Dedifferentiated amniotic fluid mesenchymal stem cell (primary cell): ENCODE data around the gene MRM2.

Experiments
- DNase-seq: peaks from one replicate; pipeline ENCODE4 v3.0.0-alpha.2; 2016; ENCODE audit errors: extremely low spot score

MRM2 gene

GRCh38 chr7:2266911-2267310 is 24.9 kb upstream of the MRM2 start:
- DNase-seq = no peak

DNA sequence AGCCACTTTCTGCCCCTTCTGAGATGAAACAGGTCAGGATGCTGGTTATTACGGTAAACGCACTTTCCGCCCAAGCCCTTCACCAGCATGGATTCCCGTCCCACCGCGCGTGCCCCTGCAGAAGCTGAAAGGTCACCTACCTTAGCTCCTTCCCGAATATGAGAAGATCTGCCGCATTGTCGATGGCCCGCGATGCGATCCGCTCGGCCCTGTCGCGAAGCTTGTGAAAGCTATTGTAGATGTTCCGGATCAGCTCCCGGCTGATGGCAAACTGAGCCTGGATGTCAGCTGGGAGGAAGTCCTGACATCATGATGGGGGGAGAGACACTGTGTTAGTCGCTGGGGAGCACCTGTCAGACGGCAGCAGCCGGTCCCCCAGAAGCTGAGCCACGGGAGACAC is 22.2 kb upstream of the MRM2 start:
- DNase-seq = no peak

- no peak for DNase-seq
These were observed 21.2 kb upstream of the MRM2 start for GRCh38 chr7:2263176-2263575.

DNA sequence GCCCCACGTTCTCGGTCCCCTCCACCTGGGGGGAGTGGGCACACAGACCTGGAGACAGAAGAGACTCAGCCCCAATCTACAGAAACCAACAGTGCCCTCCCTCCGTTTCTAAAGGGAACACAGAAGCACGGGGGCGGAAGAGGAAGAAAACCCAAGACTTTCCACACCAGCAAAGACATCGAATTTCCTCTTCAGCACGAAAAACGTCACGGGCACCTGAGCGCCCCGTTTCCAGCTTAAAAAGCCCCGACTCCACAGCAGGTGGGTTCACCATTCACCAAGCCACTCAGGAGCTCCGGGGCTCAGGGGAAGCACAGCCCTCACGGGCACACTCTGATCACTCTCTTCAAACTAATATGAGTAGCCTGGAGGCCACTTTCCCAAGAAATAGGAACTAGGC is 19.6 kb upstream of the MRM2 start:
- no peak for DNase-seq

DNA sequence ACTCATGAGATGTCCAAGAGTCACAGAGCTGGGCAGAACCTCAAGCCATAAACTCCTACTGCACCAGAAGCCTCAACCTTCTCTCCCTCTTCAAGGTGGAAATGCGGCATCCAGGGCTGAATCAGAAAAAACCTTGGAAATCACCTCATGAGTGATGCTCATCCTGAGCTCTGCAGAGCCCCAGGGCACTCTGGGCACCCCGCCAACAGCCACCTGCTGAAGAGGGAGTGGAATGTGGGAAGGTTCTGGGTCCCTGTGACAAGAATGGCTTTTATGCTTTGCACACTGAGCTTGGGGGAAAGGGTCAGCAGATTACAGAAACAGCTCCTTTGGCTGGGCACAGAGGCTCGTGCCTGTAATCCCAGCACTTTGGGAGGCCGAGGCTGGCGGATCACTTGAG is 18.8 kb upstream of the MRM2 start:
- no peak for DNase-seq

- DNase-seq = no peak
These were observed 17.5 kb upstream of the MRM2 start for GRCh38 chr7:2259480-2259879.

- no peak for DNase-seq
These were observed 16.8 kb upstream of the MRM2 start for GRCh38 chr7:2258661-2259365.

DNA sequence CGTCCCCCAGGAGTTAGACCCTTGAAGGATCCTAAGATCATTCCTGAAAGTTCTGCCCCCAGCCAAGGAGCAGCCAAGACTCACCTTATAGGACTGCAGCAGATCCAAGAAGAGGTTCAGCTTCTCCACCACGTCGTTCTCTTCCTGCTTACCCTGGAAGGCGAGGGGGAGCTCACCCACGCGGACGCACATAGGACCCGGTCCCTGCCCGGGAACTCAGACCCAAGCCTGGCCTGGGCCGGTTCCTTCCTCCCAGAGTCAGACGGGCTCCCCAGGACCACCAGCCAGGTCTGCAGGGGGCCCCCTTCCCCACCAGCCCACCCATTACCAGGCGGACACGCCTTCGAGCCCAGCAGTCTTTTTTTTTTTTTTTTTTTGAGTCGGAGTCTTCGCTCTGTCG is 15.6 kb upstream of the MRM2 start:
- no peak for DNase-seq

- DNase-seq = no peak
These were observed 15.1 kb upstream of the MRM2 start for GRCh38 chr7:2257046-2257551.

DNA sequence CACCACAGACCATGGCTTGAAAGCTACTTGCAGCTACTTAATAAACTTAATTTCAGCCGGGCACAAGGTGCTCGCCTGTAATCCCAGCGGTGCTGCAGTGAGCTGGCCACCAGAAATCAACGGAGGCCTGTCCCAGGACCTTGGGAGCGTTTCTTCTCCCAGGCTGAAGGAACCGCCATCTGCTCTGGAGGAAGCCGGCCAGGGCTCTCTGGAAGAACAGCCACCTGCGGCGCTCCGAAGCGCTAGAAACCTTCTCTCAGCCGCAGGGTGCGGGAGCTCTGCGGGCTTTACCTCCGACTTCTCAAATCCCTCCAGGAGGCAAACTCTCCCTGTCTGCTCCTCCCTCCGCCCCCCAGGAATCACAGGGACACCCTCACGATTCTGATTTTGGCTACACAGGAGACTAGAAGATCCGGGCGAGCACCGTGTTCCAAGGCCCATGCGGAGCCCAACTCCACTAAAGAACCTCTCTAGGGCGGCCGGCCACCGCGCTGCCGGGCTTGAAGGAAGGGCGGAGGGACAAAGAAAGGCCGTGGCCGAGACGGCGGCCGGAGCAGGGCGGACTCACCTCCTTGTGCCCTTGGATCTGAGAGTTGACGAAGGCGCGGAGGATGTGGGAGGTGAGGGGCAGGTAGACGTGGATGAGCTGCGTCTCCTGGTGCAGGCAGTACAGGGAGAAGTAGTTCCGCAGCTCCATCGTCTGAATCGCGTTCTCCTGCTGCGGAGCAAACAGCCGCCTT is 14.5 kb upstream of the MRM2 start:
- DNase-seq = no peak

DNA sequence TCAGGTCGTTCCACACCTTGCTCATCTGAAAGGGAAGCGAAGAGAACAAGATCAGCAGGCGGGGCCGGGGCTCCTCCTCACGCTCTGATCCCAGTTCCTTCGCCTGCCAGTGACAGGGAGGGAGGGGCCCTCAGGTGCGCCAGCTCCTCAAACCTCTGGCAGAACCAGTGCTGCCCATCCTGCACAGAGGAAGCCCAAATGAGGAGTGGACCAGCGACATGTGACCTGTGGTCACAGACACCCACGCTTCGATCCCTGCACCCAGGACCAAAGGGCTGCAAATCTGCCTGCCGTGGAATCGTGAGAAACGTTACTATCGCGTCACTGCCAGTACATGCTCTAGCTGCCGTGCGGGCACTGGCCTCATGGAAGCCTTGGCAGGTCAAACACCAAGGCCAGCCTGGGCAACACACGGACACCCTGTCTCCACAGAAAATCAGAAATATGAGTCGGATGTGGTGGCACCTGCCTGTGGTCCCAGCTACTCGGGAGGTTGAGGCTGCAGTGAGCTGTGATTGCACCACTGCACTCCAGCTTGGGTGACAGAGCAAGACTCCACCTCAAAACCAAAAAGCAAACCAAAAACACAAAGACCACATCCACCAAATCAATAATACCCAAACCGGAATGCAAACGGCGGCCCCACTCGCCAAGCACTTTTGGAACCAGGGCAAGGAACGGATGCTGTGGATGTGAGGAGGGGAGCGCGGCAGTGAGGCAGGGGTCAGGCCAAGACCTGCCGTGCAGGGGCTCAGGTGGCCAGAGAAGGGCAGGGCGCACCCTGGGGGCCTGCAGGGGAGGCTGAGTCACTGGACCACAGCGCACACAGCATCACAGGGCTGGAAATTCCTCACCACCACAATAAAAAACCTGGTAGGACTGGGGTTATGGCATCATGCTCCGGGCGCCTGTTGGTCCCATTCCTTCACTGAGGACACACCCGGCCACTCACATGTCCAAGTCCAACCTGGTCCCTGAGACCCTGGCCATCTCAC is 13.4 kb upstream of the MRM2 start:
- no peak for DNase-seq

DNA sequence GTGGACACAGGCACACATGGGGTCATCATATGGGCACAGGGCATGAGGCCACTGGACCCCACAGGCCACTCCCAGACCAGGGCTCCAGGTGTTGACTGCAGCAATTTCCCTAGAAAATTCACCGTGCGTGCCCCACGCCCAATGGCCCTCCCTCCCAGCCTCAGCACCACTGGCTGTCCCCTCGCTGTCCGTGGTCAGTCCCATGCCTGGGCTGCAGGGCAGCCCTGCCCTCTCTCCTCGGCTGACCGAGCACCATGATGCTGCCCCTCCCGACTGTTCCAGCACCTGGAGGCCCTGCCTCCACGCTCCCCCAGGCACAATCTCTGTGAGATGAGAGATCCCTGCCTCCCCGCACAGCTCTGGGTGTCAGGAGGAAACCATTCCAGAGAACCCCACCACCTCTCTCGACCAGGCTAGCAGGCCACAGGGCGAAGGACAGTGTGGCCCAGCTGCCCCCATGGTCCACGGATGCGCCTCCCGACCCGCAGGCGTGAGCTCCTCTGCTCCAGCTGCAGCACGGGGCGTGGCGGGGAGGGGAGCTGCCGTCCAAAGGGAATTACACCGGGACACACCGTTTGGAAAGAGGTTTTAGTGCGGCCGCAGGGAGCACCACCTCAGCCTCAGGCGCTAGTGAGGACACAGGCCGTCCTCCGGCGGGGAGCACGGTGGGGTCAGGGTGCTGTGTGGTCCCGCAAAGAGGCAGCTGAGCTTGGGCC is 12.6 kb upstream of the MRM2 start:
- DNase-seq = no peak

DNA sequence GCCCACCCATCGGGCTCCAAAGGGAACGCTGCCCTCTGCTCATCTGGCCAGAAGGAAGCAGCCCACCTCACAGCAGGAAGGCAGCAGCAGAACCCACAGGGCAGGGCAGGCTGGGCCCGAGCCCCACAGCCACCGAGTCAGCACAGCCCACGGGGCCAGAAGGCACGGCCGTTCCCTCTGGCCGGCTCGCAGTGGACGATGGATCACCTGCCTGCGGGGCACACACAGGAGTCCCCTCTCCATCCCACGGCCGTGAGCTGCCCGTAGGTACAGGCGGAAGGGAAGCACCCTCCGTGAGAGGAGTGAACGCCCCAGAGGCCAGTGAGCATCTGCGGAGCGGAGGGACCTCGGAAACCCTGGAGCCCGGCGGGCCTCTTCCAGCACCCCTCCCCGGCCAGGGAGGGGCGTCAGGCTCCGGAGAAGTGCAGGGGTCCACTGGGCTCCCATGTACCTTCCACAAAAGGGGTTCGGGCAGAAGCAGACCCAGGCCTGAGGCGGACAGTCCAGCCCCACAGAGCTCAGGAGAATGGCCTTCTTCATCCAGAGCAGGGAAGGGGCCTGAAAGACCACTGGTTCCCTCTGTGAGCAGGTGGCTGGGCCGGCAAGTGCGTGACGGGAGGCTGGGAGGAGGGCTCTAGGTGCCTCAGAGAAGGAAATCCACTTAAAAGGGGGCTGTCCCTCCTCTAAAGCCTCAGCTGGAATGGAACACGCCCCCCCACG is 11.7 kb upstream of the MRM2 start:
- DNase-seq = no peak

DNA sequence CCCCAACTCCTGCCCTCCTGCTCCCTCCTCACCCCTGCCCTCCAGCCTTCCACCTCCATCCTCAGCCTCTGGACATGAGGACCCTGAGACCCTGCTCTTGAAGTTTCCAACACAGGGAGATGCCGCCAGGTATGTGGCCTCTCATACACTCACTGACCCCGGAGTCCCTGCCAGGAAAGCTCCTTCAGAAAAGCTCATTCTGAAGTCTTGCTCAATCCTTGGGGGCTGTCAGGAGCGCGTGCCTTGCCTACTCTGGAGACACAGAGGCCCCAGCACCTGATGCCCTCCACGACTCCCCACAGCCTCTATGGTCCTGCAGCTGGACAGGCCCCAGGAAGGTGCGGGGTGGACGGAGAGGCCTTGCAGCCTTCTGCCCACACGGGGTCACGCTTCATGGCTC is 11.0 kb upstream of the MRM2 start:
- no peak for DNase-seq

DNA sequence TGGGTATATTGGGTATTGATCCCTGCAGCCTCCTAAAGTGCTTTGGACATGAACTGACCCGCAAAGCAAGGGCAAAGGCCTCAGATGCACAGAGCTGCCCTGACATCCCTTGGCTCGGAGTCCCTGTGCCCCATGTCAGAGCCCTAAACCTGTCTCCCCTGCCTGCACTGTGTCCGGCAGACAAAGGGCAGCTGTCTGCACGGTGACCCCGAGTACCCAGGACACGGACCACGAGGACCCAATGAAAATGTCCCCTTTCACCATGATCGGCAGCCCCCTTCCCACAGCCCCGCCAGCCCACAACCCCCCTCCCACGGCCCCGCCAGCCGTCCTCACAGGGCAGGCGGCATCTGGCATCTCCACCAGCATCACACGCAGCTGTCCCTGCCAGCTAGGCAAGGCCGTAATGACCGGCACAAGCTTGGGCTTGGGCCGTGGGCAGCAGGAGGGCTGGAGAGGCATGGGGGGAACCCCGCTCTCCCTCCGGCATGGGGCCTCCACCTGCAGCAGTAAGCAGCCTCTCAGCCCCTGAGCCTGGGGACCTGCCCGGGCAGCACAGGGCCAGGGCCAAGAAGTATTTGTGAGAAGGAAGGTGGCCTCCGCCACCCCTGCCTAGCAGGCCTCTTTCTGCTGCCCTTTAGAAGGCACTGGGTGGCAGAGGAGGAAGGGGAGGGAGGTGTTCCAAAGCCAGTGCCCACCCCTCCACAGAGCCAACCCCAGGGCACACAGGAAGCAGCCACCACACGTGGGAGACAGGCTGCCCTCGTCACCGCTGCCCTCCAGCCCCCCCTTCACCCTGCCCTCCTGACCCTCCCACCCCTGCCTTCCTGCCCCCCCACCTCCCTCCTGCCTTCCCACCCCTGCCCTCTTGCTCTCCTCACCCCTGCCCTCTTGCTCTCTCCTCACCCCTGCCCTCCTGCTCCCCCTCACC is 10.1 kb upstream of the MRM2 start:
- DNase-seq = no peak

GRCh38 chr7:2251381-2251780 is 9.4 kb upstream of the MRM2 start:
- no peak for DNase-seq

- DNase-seq = no peak
These were observed 7.8 kb upstream of the MRM2 start for GRCh38 chr7:2249744-2250323.

GRCh38 chr7:2248984-2249694 is 7.1 kb upstream of the MRM2 start:
- DNase-seq = peak; percentile 89
